GM12875 (cell line): ENCODE measurements around the gene RLN2.
"Not testable (repeated sequence)": the region's sequence is repeated elsewhere in the genome, so short reads cannot be mapped to it uniquely, and the experiment has no call there.

ENCODE experiments used
- H3K4me3 ChIP-seq: one replicate; pipeline ENCODE4 v1.5.1; 2011; ENCODE audit warnings: low read depth, low read length, control low read depth
- CTCF ChIP-seq: IDR thresholded peaks from 2 replicates; pipeline ENCODE4 v1.5.1; 2011; ENCODE audit warnings: low read depth, mild to moderate bottlenecking, control low read depth, inconsistent platforms, low read length, moderate library complexity, borderline replicate concordance; ENCODE audit not compliant: insufficient read depth

Gene RLN2

DNA sequence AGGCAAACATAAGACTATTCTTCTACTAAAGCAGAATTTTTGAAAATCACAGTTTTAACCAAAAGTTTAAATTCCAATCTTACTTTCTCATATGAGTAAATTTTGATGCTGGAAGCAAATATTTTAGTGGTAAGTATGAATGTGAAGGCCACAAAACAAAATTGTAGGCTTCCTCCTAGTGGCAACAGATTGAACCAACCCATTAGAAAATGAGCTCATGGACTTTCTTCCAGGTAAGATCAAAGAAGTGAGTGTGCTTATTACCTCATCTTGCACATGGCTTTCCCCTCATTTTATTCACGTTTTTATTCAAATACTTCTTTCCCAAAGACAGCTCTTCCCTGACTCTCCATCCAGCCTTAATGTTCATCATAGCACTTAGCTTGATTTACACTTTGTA, 16.5 kb upstream of the RLN2 start:
- no peak overlapping the region for H3K4me3 ChIP-seq
- no peak for TF ChIP-seq CTCF

GRCh38 chr9:5316406-5316805, 11.9 kb upstream of the RLN2 start:
- H3K4me3 ChIP-seq = not testable (repeated sequence)

DNA sequence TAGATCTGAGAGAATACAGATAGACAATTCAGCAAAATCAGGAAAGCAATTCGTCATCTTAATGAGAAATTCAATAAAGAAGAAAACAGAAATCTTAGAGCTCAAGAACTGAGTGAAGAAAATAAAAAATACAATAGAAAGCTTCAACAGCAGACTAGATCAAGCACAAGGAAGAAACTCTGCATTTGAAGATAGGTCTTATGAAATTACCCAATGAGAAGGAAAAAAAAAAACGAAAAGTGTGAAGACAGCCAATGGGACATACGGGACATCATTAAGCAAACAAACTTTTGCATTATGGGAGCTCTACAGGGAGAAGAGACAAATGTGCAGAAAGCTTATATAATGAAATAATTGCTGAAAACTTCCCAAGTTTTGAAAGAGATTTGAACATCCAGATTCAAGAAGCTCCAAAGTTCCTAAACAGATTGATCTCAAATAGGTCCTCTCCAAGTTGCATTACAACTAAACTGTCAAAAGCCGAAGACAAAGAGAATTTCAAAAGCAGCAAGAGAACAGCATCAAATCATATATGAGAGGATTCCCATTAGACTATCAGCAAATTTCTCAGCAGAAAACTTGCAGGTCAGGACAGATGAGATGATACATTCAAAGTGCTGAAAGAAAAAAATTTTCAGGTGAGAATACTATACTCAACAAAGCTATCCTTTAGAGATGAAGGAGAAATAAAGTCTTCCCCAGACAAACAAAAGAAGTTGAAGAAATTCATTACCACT, 10.8 kb upstream of the RLN2 start:
- no peak for TF ChIP-seq CTCF

DNA sequence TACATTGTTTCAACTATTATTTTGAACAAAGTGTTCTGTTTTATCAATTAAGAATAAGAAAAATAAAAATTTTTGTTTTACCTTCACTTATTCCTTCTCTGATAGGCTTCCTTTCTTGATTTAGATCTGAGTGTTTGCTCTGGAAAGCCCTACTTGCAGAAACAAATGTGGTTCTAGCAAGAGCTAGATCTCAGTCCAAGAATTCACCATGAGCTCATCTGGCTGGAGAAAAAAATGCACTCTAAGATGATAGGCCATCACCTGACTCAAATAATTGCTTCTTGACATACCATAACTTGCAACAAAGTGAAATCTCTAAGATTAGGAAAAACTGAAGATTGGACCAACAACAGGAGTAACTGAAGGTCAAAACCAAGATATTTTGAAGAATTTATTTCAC, 6.3 kb upstream of the RLN2 start:
- H3K4me3 ChIP-seq = no peak overlapping the region
- TF ChIP-seq CTCF = no peak

More for the DNA sequence above, 10.8 kb upstream of the RLN2 start:
- no peak overlapping the region for H3K4me3 ChIP-seq

DNA sequence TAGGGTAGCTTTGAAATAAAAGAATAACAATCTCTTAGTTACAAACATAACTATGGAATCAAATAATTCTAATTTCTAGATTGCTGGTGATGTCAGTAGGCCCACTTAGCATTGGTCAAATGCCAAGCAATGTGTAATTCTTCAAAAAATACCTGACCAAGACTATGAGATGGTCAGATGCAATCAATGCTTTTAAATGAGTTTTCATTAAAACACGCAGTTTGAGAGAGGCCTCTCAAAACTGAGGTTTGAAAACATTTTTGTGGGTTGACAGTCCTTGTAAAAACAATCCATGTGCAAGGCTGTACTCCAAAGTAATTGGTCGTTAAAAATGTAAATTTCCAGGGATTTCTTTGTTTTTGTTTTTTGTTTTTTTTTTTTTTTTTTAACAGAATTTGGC, 1.2 kb upstream of the RLN2 start:
- H3K4me3 ChIP-seq = no peak overlapping the region
- no peak for TF ChIP-seq CTCF

DNA sequence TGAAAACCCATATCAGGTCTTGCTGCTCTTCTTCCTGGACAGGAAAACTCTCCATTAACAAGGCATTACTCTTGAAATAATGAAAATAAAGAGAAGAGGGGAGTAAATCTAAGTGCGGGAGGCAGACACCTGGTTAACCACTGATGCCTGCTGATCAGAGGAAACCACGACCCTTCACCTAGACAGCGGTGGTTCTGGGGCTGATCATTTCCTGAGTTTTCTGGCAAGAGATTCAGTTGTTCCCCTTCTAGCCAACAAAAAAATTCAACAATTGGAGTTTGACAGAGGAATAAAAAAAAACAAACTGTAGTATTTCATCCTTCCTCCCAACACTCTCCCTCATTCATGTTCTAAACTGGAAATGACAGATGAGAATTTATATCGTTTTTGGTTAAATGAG, 3.0 kb downstream of the RLN2 start:
- H3K4me3 ChIP-seq = no peak overlapping the region
- TF ChIP-seq CTCF = no peak

GRCh38 chr9:5292141-5292540, 12.4 kb downstream of the RLN2 start:
- no peak for TF ChIP-seq CTCF
- H3K4me3 ChIP-seq = no peak overlapping the region
